PC-9 (cell line): Measurements from ENCODE around the gene OBSCN. TPM values are rescaled to one million over a fixed set of nuclear protein-coding genes. Genes with fewer than 3 reads are reported as not detected.

ENCODE experiments used
- BruUV-seq: library from RNA; stranded (reverse); fragments of 400-500 nt; replicated peaks from 2 replicates; lab custom pipeline; 2021; lab: Mats Ljungman, UMichigan
- CTCF ChIA-PET: fragments of 300-600 bp; sonication (Branson Sonifier 250); formaldehyde crosslinking; loops from one replicate; lab custom pipeline; 2022; ENCODE audit warnings: antibody characterized with exemption; lab: Charles Lee
- POLR2A ChIA-PET: fragments of 300-600 bp; sonication (Branson Sonifier 250); formaldehyde crosslinking; loops from one replicate; lab custom pipeline; 2022; ENCODE audit warnings: antibody characterized with exemption; ENCODE audit not compliant: unreplicated experiment; lab: Charles Lee
- DNase-seq, 2 experiments: peaks; one replicate each; pipeline versions ENCODE4 v3.0.0 to v3.0.0-alpha.2; 2015 to 2022; ENCODE audit warnings: mixed read lengths in 1 of 2
- H2AFZ ChIP-seq: fragments of 200-600 bp; sonication (generic); 2 replicates; pipeline ENCODE4 v1.8.1; 2017; ENCODE audit warnings: antibody characterized with exemption
- H3F3A ChIP-seq: fragments of 200-600 bp; sonication (generic); 2 replicates; pipeline ENCODE4 v1.8.1; 2017; ENCODE audit warnings: antibody characterized with exemption, mild to moderate bottlenecking, low read depth; ENCODE audit not compliant: insufficient read depth
- H3K27ac ChIP-seq: fragments of 200-600 bp; sonication (generic); 2 replicates; pipeline ENCODE4 v1.6.1; 2016; ENCODE audit warnings: mixed run types
- H3K27me3 ChIP-seq: fragments of 200-600 bp; sonication (generic); 2 replicates; pipeline ENCODE4 v1.6.1; 2016; ENCODE audit warnings: low read depth, mixed run types; ENCODE audit not compliant: insufficient read depth
- H3K36me3 ChIP-seq: fragments of 200-600 bp; sonication (generic); 2 replicates; pipeline ENCODE4 v1.6.1; 2016; ENCODE audit warnings: low read depth, mixed run types
- H3K4me1 ChIP-seq: fragments of 200-600 bp; sonication (generic); replicated peaks from 2 replicates; pipeline ENCODE4 v1.6.1; 2016; ENCODE audit warnings: mixed run types; ENCODE audit not compliant: insufficient read depth
- H3K4me2 ChIP-seq: fragments of 200-600 bp; sonication (generic); 2 replicates; pipeline ENCODE4 v1.6.1; 2017; ENCODE audit warnings: mixed run types
- H3K4me3 ChIP-seq: fragments of 200-600 bp; sonication (generic); 2 replicates; pipeline ENCODE4 v1.6.1; 2016; ENCODE audit warnings: mixed run types
- H3K79me2 ChIP-seq: fragments of 200-600 bp; sonication (generic); 2 replicates; pipeline ENCODE4 v1.6.1; 2017; ENCODE audit warnings: low read depth, mixed run types
- H3K9me2 ChIP-seq: fragments of 200-600 bp; sonication (generic); 2 replicates; pipeline ENCODE4 v1.8.1; 2017; ENCODE audit warnings: mild to moderate bottlenecking; ENCODE audit not compliant: insufficient read depth
- H3K9me3 ChIP-seq: fragments of 200-600 bp; sonication (generic); 2 replicates; pipeline ENCODE4 v1.8.1; 2016; ENCODE audit warnings: low read depth; ENCODE audit not compliant: insufficient read depth
- H4K20me1 ChIP-seq: fragments of 200-600 bp; sonication (generic); 2 replicates; pipeline ENCODE4 v1.8.1; 2017; ENCODE audit not compliant: insufficient read depth
- EZH2 ChIP-seq: fragments of 200-600 bp; sonication (generic); IDR thresholded peaks from 2 replicates; pipeline ENCODE4 v1.8.0; 2017; ENCODE audit warnings: antibody characterized with exemption, low read depth
- intact Hi-C: fragments of 100-400 bp; cut with micrococcal nuclease; formaldehyde crosslinking; loops from one replicate; pipeline ENCODE4 v1.10.0; 2022; ENCODE audit not compliant: unreplicated experiment
- total RNA-seq: library from RNA; stranded (reverse); gene quantifications from 2 replicates; pipeline ENCODE4 v1.2.3, GENCODE V29; 2021
- TF ChIP-seq, protein P1 (sequence below): fragments of 200-600 bp; sonication (generic); conservative IDR thresholded peaks from 2 replicates; pipeline ENCODE4 v1.6.1; 2017; ENCODE audit warnings: mixed run types, antibody characterized with exemption, mild to moderate bottlenecking, moderate library complexity

Gene OBSCN
- total RNA-seq, 1 experiment from 2014 or later: 62.9 TPM

DNA sequence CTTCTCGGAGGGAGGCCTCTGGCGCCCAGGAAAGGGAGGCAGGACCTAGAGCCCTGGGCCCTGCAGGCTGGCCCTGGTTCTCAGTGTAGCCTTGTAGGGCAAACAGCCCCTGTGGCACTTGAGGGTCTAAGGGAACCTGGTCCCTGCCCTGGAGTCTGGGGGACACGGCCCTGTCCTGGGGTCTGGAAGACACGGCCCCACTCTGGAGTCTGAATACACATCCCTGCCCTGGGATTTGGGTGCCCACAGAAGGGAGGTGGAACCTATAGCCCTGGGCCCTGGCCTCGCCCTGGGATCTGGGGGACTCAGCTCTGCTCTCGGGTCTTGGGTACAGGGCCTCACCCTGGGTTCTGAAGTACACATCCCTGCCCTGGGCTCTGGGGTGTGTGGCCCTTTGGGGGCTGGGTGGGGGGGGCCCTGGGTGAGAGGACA lies 97.9 kb downstream of the OBSCN start:
- no TSS peak for BruUV-seq
- Histone ChIP-seq H3K4me3 (no peak overlapping the region), H3F3A (no peaks in the 10 kb centered on the region), H3K36me3 (no peaks in the 10 kb centered on the region), H2AFZ (no peak overlapping the region), H3K79me2 (no peaks in the 10 kb centered on the region), H3K9me2 (no peaks in the 10 kb centered on the region), H4K20me1 (no peaks in the 10 kb centered on the region), H3K9me3 (peaks cover 18% of the 10 kb centered on the region), H3K4me1 (no peaks in the 10 kb centered on the region), H3K4me2 (no peak overlapping the region), H3K27me3 (peaks cover 31% of the 10 kb centered on the region; the same call in 1 of the 2 replicates), H3K27ac (no peak overlapping the region)
- ChIA-PET POLR2A (no interaction called here), CTCF (no interaction called here)
- TF ChIP-seq EZH2: no peak
- TF ChIP-seq, protein P1, sequence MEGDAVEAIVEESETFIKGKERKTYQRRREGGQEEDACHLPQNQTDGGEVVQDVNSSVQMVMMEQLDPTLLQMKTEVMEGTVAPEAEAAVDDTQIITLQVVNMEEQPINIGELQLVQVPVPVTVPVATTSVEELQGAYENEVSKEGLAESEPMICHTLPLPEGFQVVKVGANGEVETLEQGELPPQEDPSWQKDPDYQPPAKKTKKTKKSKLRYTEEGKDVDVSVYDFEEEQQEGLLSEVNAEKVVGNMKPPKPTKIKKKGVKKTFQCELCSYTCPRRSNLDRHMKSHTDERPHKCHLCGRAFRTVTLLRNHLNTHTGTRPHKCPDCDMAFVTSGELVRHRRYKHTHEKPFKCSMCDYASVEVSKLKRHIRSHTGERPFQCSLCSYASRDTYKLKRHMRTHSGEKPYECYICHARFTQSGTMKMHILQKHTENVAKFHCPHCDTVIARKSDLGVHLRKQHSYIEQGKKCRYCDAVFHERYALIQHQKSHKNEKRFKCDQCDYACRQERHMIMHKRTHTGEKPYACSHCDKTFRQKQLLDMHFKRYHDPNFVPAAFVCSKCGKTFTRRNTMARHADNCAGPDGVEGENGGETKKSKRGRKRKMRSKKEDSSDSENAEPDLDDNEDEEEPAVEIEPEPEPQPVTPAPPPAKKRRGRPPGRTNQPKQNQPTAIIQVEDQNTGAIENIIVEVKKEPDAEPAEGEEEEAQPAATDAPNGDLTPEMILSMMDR: no peak
- intact Hi-C loops: no loop called here
- no peak for DNase-seq

DNA sequence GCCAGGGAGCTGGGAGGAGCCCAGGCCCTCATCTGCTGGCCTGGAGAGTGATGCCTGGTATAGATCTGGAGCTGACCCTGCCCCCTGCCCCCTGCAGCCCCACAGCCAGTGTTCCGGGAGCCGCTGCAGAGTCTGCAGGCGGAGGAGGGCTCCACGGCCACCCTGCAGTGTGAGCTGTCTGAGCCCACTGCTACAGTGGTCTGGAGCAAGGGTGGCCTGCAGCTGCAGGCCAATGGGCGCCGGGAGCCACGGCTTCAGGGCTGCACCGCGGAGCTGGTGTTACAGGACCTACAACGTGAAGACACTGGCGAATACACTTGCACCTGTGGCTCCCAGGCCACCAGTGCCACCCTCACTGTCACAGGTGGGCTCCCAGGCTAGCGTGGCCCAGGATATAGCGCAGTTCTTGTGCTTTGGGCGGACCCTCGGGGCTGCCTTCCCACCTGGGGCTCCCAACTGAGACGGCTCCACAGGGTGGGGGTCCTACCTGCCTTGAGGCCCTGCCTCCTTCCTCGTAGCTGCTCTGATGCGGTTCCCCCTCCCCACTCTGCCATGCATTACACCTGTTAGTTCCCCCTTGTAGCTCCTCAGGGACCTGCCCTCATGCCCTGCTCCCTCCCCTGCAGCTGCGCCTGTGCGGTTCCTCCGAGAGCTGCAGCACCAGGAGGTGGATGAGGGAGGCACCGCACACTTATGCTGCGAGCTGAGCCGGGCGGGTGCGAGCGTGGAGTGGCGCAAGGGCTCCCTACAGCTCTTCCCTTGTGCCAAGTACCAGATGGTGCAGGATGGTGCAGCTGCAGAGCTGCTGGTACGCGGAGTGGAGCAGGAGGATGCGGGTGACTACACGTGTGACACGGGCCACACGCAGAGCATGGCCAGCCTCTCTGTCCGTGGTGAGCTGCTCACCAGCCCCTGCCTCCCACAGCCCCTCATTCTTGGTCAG lies 98.7 kb downstream of the OBSCN start:
- Histone ChIP-seq H3K4me1 (no peaks in the 10 kb centered on the region), H3K36me3 (no peaks in the 10 kb centered on the region), H3K79me2 (no peaks in the 10 kb centered on the region), H3K9me2 (no peaks in the 10 kb centered on the region), H3K9me3 (peaks cover 15% of the 10 kb centered on the region), H4K20me1 (no peaks in the 10 kb centered on the region), H3K4me3 (no peak overlapping the region), H3K27ac (no peak overlapping the region), H2AFZ (no peak overlapping the region), H3F3A (no peaks in the 10 kb centered on the region), H3K4me2 (no peak overlapping the region), H3K27me3 (peaks cover 31% of the 10 kb centered on the region; the same call in 1 of the 2 replicates)
- CTCF ChIA-PET: no interaction called here
- intact Hi-C loops: no loop called here
- POLR2A ChIA-PET: no interaction called here
- no peak for DNase-seq
- TF ChIP-seq, protein P1: no peak
- no peak for TF ChIP-seq EZH2
- no TSS peak for BruUV-seq

DNA sequence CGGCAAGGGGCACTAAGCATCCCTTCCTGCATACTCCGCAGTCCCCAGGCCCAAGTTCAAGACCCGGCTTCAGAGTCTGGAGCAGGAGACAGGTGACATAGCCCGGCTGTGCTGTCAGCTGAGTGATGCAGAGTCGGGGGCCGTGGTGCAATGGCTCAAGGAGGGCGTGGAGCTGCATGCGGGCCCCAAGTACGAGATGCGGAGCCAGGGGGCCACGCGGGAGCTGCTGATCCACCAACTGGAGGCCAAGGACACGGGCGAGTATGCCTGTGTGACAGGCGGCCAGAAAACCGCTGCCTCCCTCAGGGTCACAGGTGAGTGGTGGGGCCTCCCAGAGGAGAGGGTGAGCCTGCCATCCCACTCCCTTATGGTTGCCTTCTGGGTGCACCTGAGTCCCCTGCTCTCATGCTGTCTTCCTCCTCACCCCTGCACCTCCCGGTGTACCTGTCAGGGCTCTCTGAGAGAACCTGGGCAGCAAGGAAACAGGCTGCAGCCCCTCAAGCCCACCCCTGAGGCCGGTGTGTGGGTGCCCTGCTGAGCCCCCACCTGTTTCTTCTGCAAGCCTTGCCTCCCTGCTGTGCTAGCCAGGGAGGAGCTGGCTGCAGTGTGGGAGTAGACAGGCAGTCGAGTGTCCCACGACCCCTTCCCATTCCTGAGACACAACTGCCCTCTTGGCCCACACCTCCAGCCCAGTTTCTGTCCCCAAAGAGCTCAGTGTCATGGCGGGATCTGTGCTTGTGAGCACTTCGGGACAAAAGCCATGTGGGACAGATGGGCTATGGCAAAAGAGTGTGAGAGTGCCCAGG lies 99.6 kb downstream of the OBSCN start:
- intact Hi-C loops: no loop called here
- CTCF ChIA-PET: no interaction called here

More for the DNA sequence above, 99.6 kb downstream of the OBSCN start:
- Histone ChIP-seq H3K4me2 (no peak overlapping the region), H4K20me1 (no peaks in the 10 kb centered on the region), H3K9me2 (no peaks in the 10 kb centered on the region), H3K79me2 (no peaks in the 10 kb centered on the region), H3K27ac (no peak overlapping the region), H3K9me3 (peaks cover 7% of the 10 kb centered on the region), H3K4me3 (no peak overlapping the region), H3K36me3 (no peaks in the 10 kb centered on the region), H3F3A (no peaks in the 10 kb centered on the region), H3K4me1 (no peaks in the 10 kb centered on the region), H3K27me3 (peaks cover 31% of the 10 kb centered on the region; the same call in 1 of the 2 replicates), H2AFZ (no peak overlapping the region)
- no TSS peak for BruUV-seq
- no peak for DNase-seq
- POLR2A ChIA-PET: interaction anchor here (0.5 kb wide), 1 partner anchor 53 kb away, joined by 4 read pairs; no protein-coding TSS in a partner anchor
- TF ChIP-seq EZH2: no peak
- TF ChIP-seq, protein P1: no peak
